ENCODE data around the gene TMEM95. TPM values are rescaled to one million over a fixed set of nuclear protein-coding genes. Genes with fewer than 3 reads are reported as not detected.
"Not testable (repeated sequence)": the region's sequence is repeated elsewhere in the genome, so short reads cannot be mapped to it uniquely, and the experiment has no call there.

Gene TMEM95
- total RNA-seq, 4 donors from 2014 or later, result not detected

DNA sequence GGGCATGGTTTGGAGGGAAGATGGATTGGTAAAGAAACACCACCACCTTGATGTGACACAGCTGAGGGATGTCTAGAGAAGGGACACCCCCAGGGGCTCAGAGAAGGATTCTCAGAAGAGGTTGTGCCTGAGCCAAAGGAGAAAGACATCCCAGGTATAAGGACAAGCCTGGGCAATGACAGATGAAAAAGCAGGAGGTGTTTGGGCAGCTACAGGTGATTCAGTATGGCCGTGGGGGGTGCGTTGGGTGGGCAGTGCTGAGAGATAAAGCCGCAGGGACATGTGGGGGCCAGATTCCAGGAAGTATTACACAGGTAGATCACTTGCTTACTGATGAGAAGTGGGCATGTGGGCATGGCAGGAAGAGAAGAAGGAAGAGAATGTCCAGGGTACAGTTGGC is 7.0 kb downstream of the TMEM95 start:
- H3K4me3 ChIP-seq, result no peak overlapping the region
- no peak for ATAC-seq
- H3K27ac ChIP-seq, result no peak overlapping the region
- H3K4me1 ChIP-seq, result no peaks in the 10 kb centered on the region
- H3K27me3 ChIP-seq, result no peaks in the 10 kb centered on the region
- no peaks in the 10 kb centered on the region for H3K36me3 ChIP-seq
- 60 to 80% methylated on average over 1 to 3 of the region's 3 CpGs for whole genome bisulfite sequencing, 2 donors (ENCODE audit: low coverage in 1 of 2)
- no peak for TF ChIP-seq POLR2AphosphoS5 (IDR thresholded peaks at IDR 0.05)
- TF ChIP-seq EP300 (IDR thresholded peaks at IDR 0.05), result no peak
- TF ChIP-seq, protein P1, sequence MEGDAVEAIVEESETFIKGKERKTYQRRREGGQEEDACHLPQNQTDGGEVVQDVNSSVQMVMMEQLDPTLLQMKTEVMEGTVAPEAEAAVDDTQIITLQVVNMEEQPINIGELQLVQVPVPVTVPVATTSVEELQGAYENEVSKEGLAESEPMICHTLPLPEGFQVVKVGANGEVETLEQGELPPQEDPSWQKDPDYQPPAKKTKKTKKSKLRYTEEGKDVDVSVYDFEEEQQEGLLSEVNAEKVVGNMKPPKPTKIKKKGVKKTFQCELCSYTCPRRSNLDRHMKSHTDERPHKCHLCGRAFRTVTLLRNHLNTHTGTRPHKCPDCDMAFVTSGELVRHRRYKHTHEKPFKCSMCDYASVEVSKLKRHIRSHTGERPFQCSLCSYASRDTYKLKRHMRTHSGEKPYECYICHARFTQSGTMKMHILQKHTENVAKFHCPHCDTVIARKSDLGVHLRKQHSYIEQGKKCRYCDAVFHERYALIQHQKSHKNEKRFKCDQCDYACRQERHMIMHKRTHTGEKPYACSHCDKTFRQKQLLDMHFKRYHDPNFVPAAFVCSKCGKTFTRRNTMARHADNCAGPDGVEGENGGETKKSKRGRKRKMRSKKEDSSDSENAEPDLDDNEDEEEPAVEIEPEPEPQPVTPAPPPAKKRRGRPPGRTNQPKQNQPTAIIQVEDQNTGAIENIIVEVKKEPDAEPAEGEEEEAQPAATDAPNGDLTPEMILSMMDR (IDR thresholded peaks at IDR 0.05), result no peak
- no peak for TF ChIP-seq POLR2A (IDR thresholded peaks at IDR 0.05)
- H3K9me3 ChIP-seq, result no peaks in the 10 kb centered on the region

DNA sequence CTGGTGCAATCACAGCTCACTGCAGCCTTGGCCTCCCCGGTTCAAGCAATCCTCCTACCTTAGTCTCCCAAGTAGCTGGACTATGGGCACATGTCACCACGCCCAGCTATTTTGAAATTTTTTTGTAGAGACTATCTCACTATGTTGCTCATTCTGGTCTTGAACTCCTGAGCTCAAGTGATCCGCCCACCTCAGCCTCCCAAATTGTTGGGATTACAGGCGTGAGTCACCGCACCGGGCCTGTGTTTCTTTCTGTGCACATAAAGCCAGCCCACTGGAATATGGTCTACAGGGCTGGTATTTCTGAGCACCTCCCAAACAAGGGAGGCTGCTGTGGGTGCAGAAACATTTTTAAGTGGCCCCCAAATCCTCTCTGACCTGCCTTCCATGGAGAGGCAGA is 8.4 kb downstream of the TMEM95 start:
- 81 to 91% methylated on average over 4 to 6 of the region's 6 CpGs for WGBS, 2 donors (ENCODE audit: low coverage in 1 of 2)
- TF ChIP-seq EP300 (IDR thresholded peaks at IDR 0.05) (no peak), POLR2AphosphoS5 (IDR thresholded peaks at IDR 0.05) (no peak), POLR2A (IDR thresholded peaks at IDR 0.05) (no peak)
- TF ChIP-seq, protein P1 (IDR thresholded peaks at IDR 0.05), result no peak
- no peak overlapping the region for H3K27ac ChIP-seq

DNA sequence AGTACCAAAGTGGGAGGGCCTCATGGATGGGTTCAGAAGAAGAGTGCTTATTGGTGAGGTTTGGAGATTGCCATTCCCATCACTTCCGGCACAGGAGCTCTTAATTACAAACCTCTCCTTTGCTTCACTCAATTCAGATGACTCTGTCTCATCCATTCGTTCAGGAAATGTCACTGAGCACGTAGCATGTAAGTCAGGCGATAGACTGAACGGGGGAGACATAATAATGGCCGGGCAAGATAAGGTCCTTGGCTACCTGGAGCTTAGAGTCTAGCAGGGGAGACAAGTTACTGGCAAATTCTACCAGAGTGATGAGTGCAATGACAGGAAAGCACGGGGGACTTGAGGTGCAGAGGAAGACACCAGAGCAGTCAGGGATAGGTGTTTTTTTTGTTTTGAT is 11.0 kb downstream of the TMEM95 start:
- ATAC-seq, H3K4me3 ChIP-seq, H3K9me3 ChIP-seq, H3K36me3 ChIP-seq, H3K4me1 ChIP-seq, H3K27ac ChIP-seq: not testable (repeated sequence)
- peaks cover 14% of the 10 kb centered on the region for H3K27me3 ChIP-seq
- 87% methylated on average over 6 of the region's 7 CpGs; no CpG with 5 or more reads in 1 of the 2 donors for WGBS, 2 donors (ENCODE audit: low coverage in 1 of 2)

More for the DNA sequence above, 8.4 kb downstream of the TMEM95 start:
- H3K36me3 ChIP-seq, result no peaks in the 10 kb centered on the region
- H3K4me1 ChIP-seq, result no peaks in the 10 kb centered on the region
- H3K9me3 ChIP-seq, result no peaks in the 10 kb centered on the region
- no peak overlapping the region for H3K4me3 ChIP-seq
- ATAC-seq, result no peak
- no peaks in the 10 kb centered on the region for H3K27me3 ChIP-seq

DNA sequence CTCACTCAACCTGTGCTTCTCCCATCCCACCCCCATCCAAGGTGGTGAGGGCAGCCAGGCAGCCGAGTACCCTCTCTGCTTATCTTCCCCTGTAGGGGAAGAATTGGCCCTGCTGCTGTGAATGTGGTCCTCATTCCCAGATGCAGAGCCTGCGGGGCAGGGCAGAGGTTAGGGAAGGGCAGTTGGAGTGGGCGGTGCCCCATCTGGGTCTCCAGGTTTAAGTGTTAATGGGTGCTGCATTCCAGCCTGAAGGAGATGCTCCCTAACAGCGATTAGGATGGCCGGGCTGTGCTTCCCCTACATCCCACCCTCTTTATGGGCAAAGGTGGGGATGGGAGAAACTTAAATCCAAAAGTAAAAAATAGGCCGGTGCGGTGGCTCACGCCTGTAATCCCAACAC is 12.1 kb downstream of the TMEM95 start:
- no peak for TF ChIP-seq POLR2A (IDR thresholded peaks at IDR 0.05)
- no peak for TF ChIP-seq EP300 (IDR thresholded peaks at IDR 0.05)
- TF ChIP-seq, protein P1 (IDR thresholded peaks at IDR 0.05), result no peak
- TF ChIP-seq POLR2AphosphoS5 (IDR thresholded peaks at IDR 0.05), result no peak
- Histone ChIP-seq H3K27ac (no peak overlapping the region), H3K36me3 (no peaks in the 10 kb centered on the region), H3K4me1 (no peaks in the 10 kb centered on the region), H3K27me3 (peaks cover 14% of the 10 kb centered on the region), H3K4me3 (no peak overlapping the region), H3K9me3 (no peaks in the 10 kb centered on the region)
- WGBS, 2 donors (ENCODE audit: low coverage in 1 of 2), result 94% methylated on average over 6 of the region's 8 CpGs; no CpG with 5 or more reads in 1 of the 2 donors
- no peak for ATAC-seq

DNA sequence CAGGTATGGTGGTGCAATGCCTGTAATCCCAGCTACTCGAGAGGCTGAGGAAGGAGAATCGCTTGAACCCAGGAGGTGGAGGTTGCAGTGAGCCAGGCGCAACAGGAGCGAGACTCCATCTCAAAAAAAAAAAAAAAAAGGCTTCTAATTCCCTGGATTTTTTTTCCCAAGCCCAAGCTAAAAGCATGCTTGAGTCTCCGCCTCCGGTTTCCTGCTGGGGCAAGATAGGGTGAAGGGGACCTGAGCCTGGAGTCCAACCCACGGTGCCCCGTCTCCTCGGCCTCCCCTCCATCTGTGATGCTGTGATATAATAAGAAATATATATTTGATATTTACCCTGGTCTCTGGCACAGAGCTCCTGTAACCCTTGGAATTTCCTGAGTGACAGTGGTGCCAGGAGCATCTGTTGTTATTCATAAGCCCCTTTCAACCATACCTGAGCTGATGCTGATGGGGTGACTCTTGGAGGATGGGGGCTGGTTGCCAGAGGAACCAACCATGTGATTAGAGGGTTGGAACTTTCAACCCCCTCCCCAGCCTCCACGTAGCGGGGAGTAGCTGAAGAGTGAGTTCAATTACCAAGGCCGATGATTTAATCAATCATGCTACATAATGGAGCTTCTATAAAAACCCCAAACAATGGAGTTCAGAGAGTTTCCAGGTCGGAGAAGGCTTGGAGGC is 13.1 kb downstream of the TMEM95 start:
- Histone ChIP-seq H3K27me3 (peaks cover 18% of the 10 kb centered on the region), H3K9me3 (no peaks in the 10 kb centered on the region), H3K27ac (no peak overlapping the region), H3K4me1 (no peaks in the 10 kb centered on the region), H3K4me3 (no peak overlapping the region), H3K36me3 (no peaks in the 10 kb centered on the region)
- WGBS, 2 donors (ENCODE audit: low coverage in 1 of 2), result 60 to 68% methylated on average over 6 to 9 of the region's 13 CpGs
- ATAC-seq, result no peak
- TF ChIP-seq, protein P1 (IDR thresholded peaks at IDR 0.05), result no peak
- TF ChIP-seq POLR2AphosphoS5 (IDR thresholded peaks at IDR 0.05) (no peak), POLR2A (IDR thresholded peaks at IDR 0.05) (no peak), EP300 (IDR thresholded peaks at IDR 0.05) (no peak)

DNA sequence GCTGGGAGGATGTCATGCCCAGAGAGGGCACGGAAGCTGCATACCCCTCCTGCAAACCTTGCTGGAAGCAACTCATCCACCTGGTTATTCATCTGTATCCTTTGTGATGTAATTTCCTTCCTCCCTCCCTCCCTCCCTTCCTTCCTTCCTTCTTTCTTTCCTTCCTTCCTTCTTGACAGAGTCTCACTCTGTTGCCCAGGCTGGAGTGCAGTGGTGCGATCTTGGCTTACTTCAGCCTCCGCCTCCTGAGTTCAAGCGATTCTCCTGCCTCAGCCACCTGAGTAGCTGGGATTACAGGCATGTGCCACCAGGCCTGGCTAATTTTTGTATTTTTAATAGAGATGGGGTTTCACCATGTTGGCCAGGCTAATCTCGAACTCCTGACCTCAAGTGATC is 13.6 kb downstream of the TMEM95 start:
- not testable (repeated sequence) for ATAC-seq, H3K27ac ChIP-seq, H3K4me3 ChIP-seq, H3K9me3 ChIP-seq, H3K36me3 ChIP-seq, H3K4me1 ChIP-seq
- peaks cover 18% of the 10 kb centered on the region for H3K27me3 ChIP-seq
- 85% methylated on average over 5 of the region's 5 CpGs; no CpG with 5 or more reads in 1 of the 2 donors for WGBS, 2 donors (ENCODE audit: low coverage in 1 of 2)
